SK-N-MC (cell line): ENCODE data around the gene FOSL2.

ENCODE experiments used
- DNase-seq: peaks from one replicate; pipeline ENCODE4 v3.0.0-alpha.2; 2011; ENCODE audit warnings: low read depth, low spot score
- H3K27ac ChIP-seq: fragments of 200-600 bp; sonication (generic); 2 replicates; pipeline ENCODE4 v1.5.1; 2016; ENCODE audit warnings: mixed run types
- H3K36me3 ChIP-seq: fragments of 200-600 bp; sonication (generic); 2 replicates; pipeline ENCODE4 v1.6.1; 2017; ENCODE audit warnings: antibody characterized with exemption, low read length, mixed read lengths; ENCODE audit not compliant: insufficient read depth
- H3K4me3 ChIP-seq: fragments of 200-600 bp; sonication (generic); 2 replicates; pipeline ENCODE4 v1.5.1; 2016
- H3K9ac ChIP-seq: fragments of 200-600 bp; sonication (generic); 2 replicates; pipeline ENCODE4 v1.8.0; 2017; ENCODE audit warnings: mixed run types, mixed read lengths; ENCODE audit not compliant: insufficient read length
- H3K9me3 ChIP-seq: fragments of 200-600 bp; sonication (generic); 2 replicates; pipeline ENCODE4 v1.6.1; 2017; ENCODE audit warnings: low read depth, mild to moderate bottlenecking, antibody characterized with exemption, low read length, moderate library complexity, mixed read lengths
- EZH2 ChIP-seq: fragments of 200-600 bp; sonication (generic); IDR thresholded peaks from one replicate; pipeline ENCODE4 v1.6.1; 2017; ENCODE audit warnings: antibody characterized with exemption
- FOXP2 ChIP-seq: optimal IDR thresholded peaks from 2 replicates; pipeline ENCODE3; 2011; ENCODE audit warnings: mild to moderate bottlenecking, moderate library complexity; ENCODE audit not compliant: insufficient read depth; ENCODE audit errors: extremely low read length, control extremely low read depth
- POLR2AphosphoS5 ChIP-seq: IDR thresholded peaks from 2 replicates; pipeline ENCODE4 v1.6.1; 2012; ENCODE audit warnings: mild to moderate bottlenecking, low read depth, low read length, borderline replicate concordance

FOSL2 gene

GRCh38 chr2:28434600-28434989 is 41.9 kb downstream of the FOSL2 start:
- no peak for DNase-seq
- no peaks in the 10 kb centered on the region for H3K9me3 ChIP-seq
- H3K36me3 ChIP-seq: no peaks in the 10 kb centered on the region
- no peak for TF ChIP-seq EZH2
- TF ChIP-seq FOXP2: no peak
- TF ChIP-seq POLR2AphosphoS5: no peak
- H3K4me3 ChIP-seq: no peak overlapping the region
- no peak overlapping the region for H3K27ac ChIP-seq
- H3K9ac ChIP-seq: no peak overlapping the region

DNA sequence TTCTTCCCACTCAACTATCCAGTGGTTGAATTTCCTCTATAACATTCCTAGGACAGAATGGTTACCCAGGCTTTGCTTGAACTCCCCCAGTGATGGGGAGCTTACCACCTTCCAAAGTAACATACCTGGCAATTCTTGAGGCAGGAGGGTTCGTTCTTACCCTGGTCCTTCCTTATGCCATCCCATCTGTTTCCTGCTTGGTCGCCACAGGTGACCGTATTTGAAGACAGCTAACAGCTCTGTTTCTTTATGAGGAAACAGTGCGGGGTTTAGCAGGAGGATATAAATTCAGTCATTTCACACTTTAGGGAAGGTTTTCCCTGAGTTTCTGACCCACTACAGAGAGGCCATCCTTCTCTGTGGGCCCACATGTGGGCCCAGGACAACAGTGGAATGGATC is 42.6 kb downstream of the FOSL2 start:
- H3K9me3 ChIP-seq: no peaks in the 10 kb centered on the region
- DNase-seq: no peak
- no peaks in the 10 kb centered on the region for H3K36me3 ChIP-seq
- H3K9ac ChIP-seq: no peak overlapping the region
- H3K27ac ChIP-seq: no peak overlapping the region
- TF ChIP-seq EZH2 (no peak), FOXP2 (no peak), POLR2AphosphoS5 (no peak)
- H3K4me3 ChIP-seq: no peak overlapping the region

DNA sequence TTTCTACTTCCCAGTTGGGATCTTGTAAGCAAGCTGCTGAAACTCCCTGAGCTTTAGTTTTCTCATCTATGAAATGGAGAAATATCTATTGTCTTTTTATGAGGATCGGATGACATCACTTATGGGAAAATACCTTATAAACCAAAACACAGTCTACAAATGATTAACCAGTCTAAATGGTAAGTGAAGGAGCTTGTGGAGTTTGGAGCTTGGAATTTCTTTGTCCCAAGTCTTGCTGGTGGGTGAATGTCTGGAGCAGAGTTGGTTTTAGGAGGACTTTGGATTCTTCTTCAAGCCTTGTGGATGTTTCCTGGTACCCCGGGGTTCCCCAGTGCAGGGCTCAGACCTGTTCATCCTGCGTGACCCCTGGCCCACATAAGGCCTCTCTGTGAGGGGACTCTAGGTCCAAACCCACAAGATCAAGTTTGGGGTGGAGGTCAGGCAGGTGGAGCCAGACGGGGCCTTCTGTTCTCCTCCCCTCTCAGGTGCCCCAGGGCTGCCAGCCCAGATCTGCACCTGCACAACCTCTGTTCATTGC is 43.2 kb downstream of the FOSL2 start:
- no peak overlapping the region for H3K4me3 ChIP-seq
- H3K27ac ChIP-seq: no peak overlapping the region
- no peak overlapping the region for H3K9ac ChIP-seq
- no peaks in the 10 kb centered on the region for H3K36me3 ChIP-seq
- TF ChIP-seq EZH2 (no peak), POLR2AphosphoS5 (no peak), FOXP2 (no peak)
- DNase-seq: no peak
- H3K9me3 ChIP-seq: no peaks in the 10 kb centered on the region

DNA sequence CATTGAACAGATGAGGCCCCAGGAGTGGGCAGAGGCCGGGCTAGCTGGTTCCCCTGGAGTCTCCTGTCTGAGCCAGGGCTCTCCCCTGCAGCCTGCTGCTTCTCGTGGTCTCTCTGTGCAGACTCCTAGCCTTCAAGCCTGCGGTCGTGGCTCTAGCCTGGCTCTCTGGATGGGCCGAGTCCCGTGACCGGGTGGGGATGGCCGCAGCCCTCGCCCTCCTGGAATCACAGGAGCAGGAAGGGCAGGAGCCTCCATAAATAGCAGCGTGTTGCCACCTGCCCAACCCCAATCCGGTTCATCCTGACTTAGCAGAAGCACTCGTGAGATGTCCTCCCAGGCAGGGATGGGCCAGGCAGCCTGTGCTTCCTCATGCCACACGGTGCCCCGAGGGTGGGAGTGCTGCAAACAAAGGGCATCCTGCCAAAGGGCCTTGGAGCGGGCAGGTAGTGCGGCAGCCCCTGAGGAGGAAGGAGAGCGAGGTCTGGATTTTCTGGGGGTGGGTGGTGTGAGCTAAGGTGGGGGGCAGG is 43.9 kb downstream of the FOSL2 start:
- TF ChIP-seq POLR2AphosphoS5 (no peak), EZH2 (no peak), FOXP2 (no peak)
- Histone ChIP-seq H3K27ac (no peak overlapping the region), H3K9me3 (no peaks in the 10 kb centered on the region), H3K9ac (no peak overlapping the region), H3K4me3 (no peak overlapping the region), H3K36me3 (no peaks in the 10 kb centered on the region)
- no peak for DNase-seq

DNA sequence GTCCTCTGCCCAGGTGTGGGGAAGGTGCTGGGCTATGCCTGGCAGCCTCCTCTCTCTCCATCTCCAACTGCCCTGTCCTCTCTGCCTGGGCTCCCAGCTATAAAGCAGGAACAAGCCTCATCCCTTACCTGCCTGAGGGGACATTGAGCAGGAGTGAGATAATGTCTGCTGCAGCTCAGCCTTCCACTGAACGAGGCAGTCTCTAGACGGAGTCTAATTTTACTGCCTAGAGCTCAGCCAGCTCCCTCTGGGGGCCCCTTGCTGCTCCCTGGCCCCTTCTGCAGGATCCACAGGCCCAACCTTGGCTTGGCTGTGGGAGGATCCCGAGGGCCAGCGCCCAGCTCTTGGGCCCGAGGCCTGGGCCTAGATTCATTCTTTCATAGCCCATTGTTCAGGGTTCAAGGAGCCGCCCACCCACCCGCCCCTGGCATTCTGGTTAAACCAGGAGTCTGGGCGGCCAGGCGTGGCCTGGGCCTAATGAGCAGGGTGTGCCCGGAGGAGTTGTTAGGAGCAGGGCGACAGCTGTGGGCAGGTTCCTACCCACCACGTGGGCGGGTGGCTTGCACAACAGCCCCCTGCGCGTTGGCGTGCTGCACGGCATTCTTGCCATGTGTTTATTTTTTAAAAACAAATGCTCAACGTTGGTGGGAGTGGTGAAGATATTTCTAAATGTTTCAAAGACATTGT is 44.6 kb downstream of the FOSL2 start:
- no peak overlapping the region for H3K27ac ChIP-seq

DNA sequence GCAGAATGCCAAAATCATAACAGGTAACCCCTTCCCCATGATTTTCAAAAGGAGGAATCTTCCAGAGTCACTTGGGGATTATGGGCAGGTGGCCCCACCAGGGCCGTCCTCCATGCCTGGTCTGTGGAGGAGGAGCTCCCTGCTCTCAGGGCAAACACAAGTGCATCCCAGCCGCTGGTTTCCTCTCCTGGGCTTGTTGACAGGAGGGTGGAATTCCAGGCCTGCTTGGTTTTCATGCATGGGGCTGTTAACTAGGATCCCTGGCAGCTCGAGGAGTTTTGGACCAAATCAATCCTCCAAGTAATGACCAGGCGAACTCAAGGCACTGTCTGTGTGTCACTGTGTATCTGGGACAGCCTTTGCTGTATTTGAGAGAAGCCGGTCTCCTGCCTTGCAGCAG is 45.3 kb downstream of the FOSL2 start:
- TF ChIP-seq POLR2AphosphoS5 (no peak), EZH2 (no peak), FOXP2 (no peak)
- H3K9me3 ChIP-seq: no peaks in the 10 kb centered on the region
- H3K9ac ChIP-seq: no peak overlapping the region
- no peak for DNase-seq
- no peak overlapping the region for H3K27ac ChIP-seq
- H3K36me3 ChIP-seq: no peaks in the 10 kb centered on the region
- H3K4me3 ChIP-seq: no peak overlapping the region

More for the DNA sequence above, 44.6 kb downstream of the FOSL2 start:
- DNase-seq: no peak
- Histone ChIP-seq H3K4me3 (no peak overlapping the region), H3K9ac (no peak overlapping the region), H3K9me3 (no peaks in the 10 kb centered on the region), H3K36me3 (no peaks in the 10 kb centered on the region)
- TF ChIP-seq POLR2AphosphoS5 (no peak), FOXP2 (no peak), EZH2 (no peak)

DNA sequence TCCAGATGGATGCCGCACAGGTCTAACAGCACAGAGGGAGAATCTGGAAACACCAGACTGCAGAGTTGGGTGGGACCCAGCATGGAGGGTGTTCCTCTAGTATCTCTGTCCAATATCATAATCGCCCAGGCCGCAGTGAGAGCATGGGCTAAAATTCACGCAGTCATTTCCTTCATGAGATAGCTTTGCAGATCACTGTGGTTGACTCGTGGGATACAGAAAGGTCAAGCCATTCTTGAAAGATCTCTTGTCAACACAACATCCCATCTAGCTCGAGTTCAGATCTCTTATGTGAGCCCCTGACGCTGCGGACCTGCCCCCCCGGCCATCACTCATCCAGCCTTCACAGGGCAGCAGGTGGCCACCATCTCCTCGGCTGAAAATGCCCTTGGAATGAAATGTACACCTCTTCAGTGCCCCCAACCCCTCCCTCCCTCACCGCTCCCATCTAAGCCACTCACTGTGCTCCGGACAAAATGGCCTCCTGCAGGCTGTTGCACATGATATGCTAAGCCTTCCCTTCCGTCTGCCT is 45.9 kb downstream of the FOSL2 start:
- TF ChIP-seq EZH2 (no peak), FOXP2 (no peak), POLR2AphosphoS5 (no peak)
- Histone ChIP-seq H3K36me3 (no peaks in the 10 kb centered on the region), H3K9ac (no peak overlapping the region), H3K27ac (no peak overlapping the region), H3K9me3 (no peaks in the 10 kb centered on the region), H3K4me3 (no peak overlapping the region)
- no peak for DNase-seq

DNA sequence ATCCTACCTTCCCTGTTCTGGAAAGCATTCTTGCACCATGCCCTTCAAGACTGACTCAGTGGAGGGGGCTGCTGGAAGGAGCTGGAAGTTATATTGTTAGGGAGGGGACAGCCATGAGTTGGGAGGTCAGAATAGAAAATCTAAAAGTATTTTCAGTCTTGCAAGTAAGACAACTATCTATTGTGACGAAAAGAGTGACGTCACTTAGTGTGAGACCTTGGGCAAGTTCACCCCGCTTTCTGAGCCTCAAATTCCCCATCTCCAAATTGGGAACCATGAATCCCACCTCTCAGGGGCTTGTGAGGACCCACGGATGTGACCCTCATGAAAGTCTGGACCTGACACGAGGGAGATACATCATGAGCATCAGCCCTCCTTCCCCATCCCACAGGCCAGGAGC is 46.5 kb downstream of the FOSL2 start:
- Histone ChIP-seq H3K9ac (no peak overlapping the region), H3K4me3 (no peak overlapping the region), H3K27ac (no peak overlapping the region), H3K36me3 (no peaks in the 10 kb centered on the region), H3K9me3 (no peaks in the 10 kb centered on the region)
- no peak for TF ChIP-seq POLR2AphosphoS5
- no peak for TF ChIP-seq FOXP2
- no peak for TF ChIP-seq EZH2
- DNase-seq: no peak

GRCh38 chr2:28439763-28440162 is 47.1 kb downstream of the FOSL2 start:
- H3K27ac ChIP-seq: no peak overlapping the region
- TF ChIP-seq POLR2AphosphoS5 (no peak), EZH2 (no peak), FOXP2 (no peak)

More at GRCh38 chr2:28439763-28440162, 47.1 kb downstream of the FOSL2 start:
- no peak for DNase-seq
- no peak overlapping the region for H3K9ac ChIP-seq
- H3K9me3 ChIP-seq: no peaks in the 10 kb centered on the region
- no peak overlapping the region for H3K4me3 ChIP-seq
- no peaks in the 10 kb centered on the region for H3K36me3 ChIP-seq
